T-helper 2 cell treated with Interferon-gamma antibody and Interleukin-4, amounts not matched to agents 5 μg/mL and 100 μg/mL, for 36 hours (primary cell): ENCODE results near the gene CFAP57.

ENCODE experiments used
- DNase-seq: peaks from one replicate; pipeline ENCODE4 v3.0.0; 2021; ENCODE audit warnings: low spot score
- H3K27ac Mint-ChIP-seq: one replicate; pipeline ENCODE4 v1.8.0; 2021; ENCODE audit warnings: mild to moderate bottlenecking, mixed read lengths
- H3K27me3 Mint-ChIP-seq: one replicate; pipeline ENCODE4 v1.8.0; 2021; ENCODE audit warnings: low read depth, mixed read lengths
- H3K36me3 Mint-ChIP-seq: one replicate; pipeline ENCODE4 v1.8.0; 2021; ENCODE audit warnings: low read depth, mixed read lengths
- H3K4me1 Mint-ChIP-seq: one replicate; pipeline ENCODE4 v1.8.0; 2021; ENCODE audit warnings: low read depth, mixed read lengths
- H3K4me3 Mint-ChIP-seq: one replicate; pipeline ENCODE4 v1.8.0; 2022; ENCODE audit warnings: mild to moderate bottlenecking, moderate library complexity, mixed read lengths
- H3K9me3 Mint-ChIP-seq: one replicate; pipeline ENCODE4 v1.8.0; 2021; ENCODE audit warnings: mixed read lengths

CFAP57 gene

DNA sequence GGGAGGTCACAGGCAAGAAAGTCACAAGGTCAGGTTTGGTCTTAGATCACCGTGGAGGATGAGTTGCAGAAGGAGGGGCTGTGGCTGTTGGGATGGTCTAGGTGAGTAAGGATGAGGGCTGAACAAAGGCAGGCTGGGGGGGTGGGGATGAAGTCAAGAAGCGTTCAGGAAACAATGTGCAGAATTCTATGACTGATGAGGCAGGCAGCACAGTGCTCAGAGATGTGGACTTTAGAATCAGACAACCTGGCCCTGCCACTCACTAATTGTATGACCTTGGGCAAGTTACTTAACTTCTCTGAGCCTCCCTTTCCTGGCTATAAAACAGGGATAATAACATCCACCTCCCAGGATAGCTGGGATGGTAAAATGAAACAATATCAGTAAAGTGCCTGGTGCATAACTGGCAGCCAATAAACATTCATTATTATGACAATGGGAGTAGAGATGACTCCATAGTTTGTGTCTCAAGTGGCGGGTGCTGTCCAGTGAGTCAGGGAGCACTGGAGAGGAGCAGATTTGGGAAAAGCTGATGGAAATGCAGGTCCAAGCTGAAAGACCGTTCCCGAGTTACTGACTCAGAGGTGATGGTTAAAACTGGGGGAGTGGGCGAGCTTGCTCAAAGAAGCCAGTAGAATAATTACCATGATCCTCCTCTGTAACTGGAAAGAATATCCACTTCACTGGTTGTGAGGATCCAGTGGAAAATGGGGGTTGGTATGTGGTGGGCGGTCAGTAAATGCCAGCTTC, 130.8 kb downstream of the CFAP57 start:
- Mint-ChIP-seq H3K27me3 (no peaks in the 10 kb centered on the region), H3K9me3 (no peaks in the 10 kb centered on the region), H3K36me3 (no peaks in the 10 kb centered on the region), H3K4me3 (no peak overlapping the region), H3K4me1 (no peaks in the 10 kb centered on the region), H3K27ac (no peak overlapping the region)
- no peak for DNase-seq

DNA sequence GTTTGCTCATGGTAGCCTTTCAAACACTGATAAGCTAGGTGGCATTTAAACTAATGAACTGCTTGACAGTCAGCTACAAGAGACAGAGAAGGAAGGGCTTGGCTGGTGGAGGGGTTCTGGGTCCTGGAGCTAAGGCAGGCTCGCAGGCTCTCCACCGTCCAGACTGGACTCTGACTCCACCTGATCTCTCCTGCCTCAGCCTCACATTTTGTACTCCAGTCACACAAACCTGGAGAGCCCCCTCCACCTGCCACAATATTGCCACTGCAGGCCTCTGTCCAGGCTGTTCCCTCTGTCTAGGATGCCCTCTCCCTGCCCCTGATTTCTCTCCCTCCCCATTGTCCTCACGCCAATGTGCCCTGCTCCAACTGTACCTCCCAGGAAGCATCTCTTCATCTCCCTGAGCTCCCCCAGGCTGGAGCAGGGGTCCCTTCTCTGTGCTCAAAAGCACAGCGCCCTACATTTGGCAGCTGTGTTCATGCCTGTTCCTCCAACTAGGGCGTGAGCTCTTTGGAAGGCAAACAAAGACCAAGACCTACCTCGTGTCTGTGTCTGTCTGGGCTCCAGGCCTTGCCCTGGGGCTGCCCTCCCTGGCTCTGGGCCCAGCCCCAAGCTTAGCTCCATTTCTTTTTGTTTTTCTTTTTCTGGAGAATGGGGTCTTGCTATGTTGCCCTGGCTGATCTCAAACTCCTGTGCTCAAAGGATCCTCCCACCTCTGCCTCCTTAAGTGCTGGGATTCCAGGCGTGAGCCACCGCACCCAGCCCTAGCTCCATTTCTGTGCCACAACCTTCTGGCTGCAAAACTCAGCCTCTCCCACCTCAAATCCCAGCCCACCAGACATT, 131.6 kb downstream of the CFAP57 start:
- no peaks in the 10 kb centered on the region for H3K27me3 Mint-ChIP-seq
- no peaks in the 10 kb centered on the region for H3K4me1 Mint-ChIP-seq
- H3K36me3 Mint-ChIP-seq = no peaks in the 10 kb centered on the region
- H3K4me3 Mint-ChIP-seq = no peak overlapping the region
- H3K27ac Mint-ChIP-seq = peak overlapping the region; percentile 13
- no peak for DNase-seq
- H3K9me3 Mint-ChIP-seq = no peaks in the 10 kb centered on the region
